HepG2 (cell line): Measurements from ENCODE around the gene RAD18. TPM values are rescaled to one million over a fixed set of nuclear protein-coding genes. Genes with fewer than 3 reads are reported as not detected.

Source experiments
- ATAC-seq: fragments of 200-7000 bp; cut with Tn5 transposase; 3 replicates; pipeline ENCODE4 v1.9.1; 2020; ENCODE audit warnings: mild to moderate bottlenecking, moderate library complexity
- BruUV-seq: library from RNA; stranded (reverse); fragments of 400-500 nt; replicated peaks from 2 replicates; lab custom pipeline; 2021; lab: Mats Ljungman, UMichigan
- CTCF ChIA-PET: fragments of 300-600 bp; formaldehyde crosslinking; extraction: SDS; loops from one replicate; lab custom pipeline; 2021; ENCODE audit warnings: low total read pairs, inconsistent platforms, low intra/inter-chr PET ratio; lab: Yijun Ruan, JAX
- POLR2A ChIA-PET: fragments of 350-600 bp; sonication (Branson Sonifier 250); formaldehyde crosslinking; loops from one replicate; lab custom pipeline; 2020; ENCODE audit warnings: antibody characterized with exemption, inconsistent platforms; lab: Yijun Ruan, JAX
- DNase-seq: peaks from one replicate; pipeline ENCODE4 v3.0.0-alpha.2; 2015; ENCODE audit warnings: low spot score
- FAIRE-seq: peaks from 3 replicates; lab custom pipeline; 2011; peaks lifted over from hg19 to GRCh38; lab: Jason Lieb, UNC
- H2AFZ ChIP-seq: one replicate; pipeline ENCODE4 v1.6.1; 2011; ENCODE audit warnings: low read length, inconsistent platforms
- H3K27ac ChIP-seq: fragments of 300-600 bp; 3 replicates; pipeline ENCODE4 v1.8.0; 2011; ENCODE audit warnings: mixed run types, mild to moderate bottlenecking, mixed read lengths, low read length, inconsistent platforms; ENCODE audit not compliant: insufficient read depth; ENCODE audit errors: extremely low read length
- H3K27me3 ChIP-seq, 2 experiments: fragments of 200-600 bp in 1 of 2; 2 replicates in 1 of 2; 3 replicates in 1 of 2; pipeline versions ENCODE4 v1.6.0 to v1.8.0; 2011; ENCODE audit warnings: low read length in 2 of 2, mild to moderate bottlenecking in 2 of 2, moderate library complexity in 2 of 2, inconsistent platforms in 1 of 2; ENCODE audit not compliant: insufficient read depth in 2 of 2, control insufficient read depth in 1 of 2
- H3K36me3 ChIP-seq, 2 experiments: fragments of 200-600 bp in 1 of 2; replicated peaks in 1 of 2; 2 replicates in 1 of 2; 3 replicates in 1 of 2; pipeline versions ENCODE4 v1.5.1 to v1.8.0; 2011; ENCODE audit warnings: low read length in 2 of 2, inconsistent platforms in 1 of 2; ENCODE audit not compliant: insufficient read depth in 2 of 2, control insufficient read depth in 1 of 2
- H3K4me1 ChIP-seq: 2 replicates; pipeline ENCODE4 v1.5.1; 2012; ENCODE audit warnings: low read length, inconsistent platforms; ENCODE audit not compliant: insufficient read depth
- H3K4me2 ChIP-seq: 2 replicates; pipeline ENCODE4 v1.6.0; 2011; ENCODE audit warnings: low read depth, low read length, inconsistent platforms
- H3K4me3 ChIP-seq, 3 experiments: fragments of 200-600 bp in 1 of 3; sonication (generic), shearing (Covaris generic) in 1 of 3; replicated peaks in 1 of 3; 2 replicates each; pipeline ENCODE4 v1.5.1; 2011 to 2016; ENCODE audit warnings: low read length in 3 of 3, inconsistent platforms in 2 of 3, low read depth in 2 of 3, mild to moderate bottlenecking in 2 of 3, control low read depth in 1 of 3, mixed read lengths in 1 of 3; ENCODE audit not compliant: insufficient read depth in 1 of 3
- H3K79me2 ChIP-seq: one replicate; pipeline ENCODE4 v1.6.1; 2011; ENCODE audit warnings: low read length, inconsistent platforms; ENCODE audit not compliant: insufficient read depth
- H3K9ac ChIP-seq: 2 replicates; pipeline ENCODE4 v1.6.0; 2011; ENCODE audit warnings: mild to moderate bottlenecking, low read depth, low read length, inconsistent platforms; ENCODE audit not compliant: insufficient read depth
- H3K9me3 ChIP-seq: 2 replicates; pipeline ENCODE4 v1.5.1; 2012; ENCODE audit warnings: mild to moderate bottlenecking, low read length
- H4K20me1 ChIP-seq: 2 replicates; pipeline ENCODE4 v1.6.0; 2011; ENCODE audit warnings: inconsistent platforms, mild to moderate bottlenecking, low read length, moderate library complexity; ENCODE audit not compliant: insufficient read depth
- CBX2 ChIP-seq, 2 experiments: fragments of 200-600 bp in 1 of 2; sonication (generic); formaldehyde crosslinking in 1 of 2; IDR thresholded peaks; 2 replicates each; pipeline versions ENCODE4 v1.7.0 to v1.8.1; 2018 to 2022; ENCODE audit warnings: low read depth in 2 of 2, low read length in 1 of 2, mild to moderate bottlenecking in 1 of 2, missing genetic modification reagents in 1 of 2
- HES4 ChIP-seq: sonication (generic); formaldehyde crosslinking; IDR thresholded peaks from 2 replicates; pipeline ENCODE4 v1.9.0; 2021; ENCODE audit warnings: mild to moderate bottlenecking, missing genetic modification reagents, borderline replicate concordance
- MIER3 ChIP-seq: IDR thresholded peaks from 2 replicates; pipeline ENCODE4 v1.6.1; 2016; ENCODE audit warnings: missing compliant biosample characterization, borderline replicate concordance
- RFXANK ChIP-seq: IDR thresholded peaks from 2 replicates; pipeline ENCODE4 v1.6.1; 2016
- RORA ChIP-seq: sonication (generic); formaldehyde crosslinking; IDR thresholded peaks from 2 replicates; pipeline ENCODE4 v1.5.0; 2020; ENCODE audit warnings: mild to moderate bottlenecking, missing genetic modification reagents, moderate library complexity
- SP140L ChIP-seq: sonication (generic); formaldehyde crosslinking; IDR thresholded peaks from 2 replicates; pipeline ENCODE4 v1.4.0; 2020; ENCODE audit warnings: missing genetic modification reagents, borderline replicate concordance
- TGIF2 ChIP-seq: IDR thresholded peaks from 2 replicates; pipeline ENCODE4 v1.6.1; 2016; ENCODE audit warnings: control low read depth, missing compliant biosample characterization
- THYN1 ChIP-seq: sonication (generic); formaldehyde crosslinking; IDR thresholded peaks from 2 replicates; pipeline ENCODE4 v1.8.1; 2023; ENCODE audit warnings: low read depth, mild to moderate bottlenecking, moderate library complexity, missing genetic modification reagents, borderline replicate concordance
- ZBTB8A ChIP-seq: sonication (generic); formaldehyde crosslinking; IDR thresholded peaks from 2 replicates; pipeline ENCODE4 v1.4.0; 2020; ENCODE audit warnings: mild to moderate bottlenecking, low read depth, missing genetic modification reagents, borderline replicate concordance
- ZMYM3 ChIP-seq: sonication (generic); formaldehyde crosslinking; IDR thresholded peaks from 2 replicates; pipeline ENCODE4 v1.5.1; 2020; ENCODE audit warnings: mild to moderate bottlenecking, missing genetic modification reagents
- ZNF329 ChIP-seq: sonication (generic); formaldehyde crosslinking; IDR thresholded peaks from 2 replicates; pipeline ENCODE4 v1.9.0; 2021; ENCODE audit warnings: low read depth, mild to moderate bottlenecking, missing genetic modification reagents
- ZNF333 ChIP-seq: sonication (generic); formaldehyde crosslinking; IDR thresholded peaks from 2 replicates; pipeline ENCODE4 v1.4.0; 2020; ENCODE audit warnings: mild to moderate bottlenecking, missing genetic modification reagents, borderline replicate concordance
- ZNF709 ChIP-seq: sonication (generic); formaldehyde crosslinking; IDR thresholded peaks from 2 replicates; pipeline ENCODE4 v1.5.0; 2020; ENCODE audit warnings: mild to moderate bottlenecking, missing genetic modification reagents
- WGBS: methylation state at CpG from one replicate; pipeline ENCODE4 v1.1.6; 2017; ENCODE audit warnings: low lambda C conversion rate; 5-methylcytosine and 5-hydroxymethylcytosine counted together
- in situ Hi-C: cut with HindIII; loops from 2 replicates; pipeline ENCODE4 v1.10.0; 2017; ENCODE audit warnings: low pct_unique_long_range_greater_than_20kb; ENCODE audit not compliant: extremely low pct_ligation_motif_present
- intact Hi-C: fragments of 100-400 bp; cut with micrococcal nuclease; formaldehyde crosslinking; loops from one replicate; pipeline ENCODE4 v1.10.0; 2022; ENCODE audit not compliant: unreplicated experiment
- polyA plus RNA-seq, 8 experiments: library from polyadenylated mRNA; depleted of rRNA in 3 of 8; stranded (reverse) in 7 of 8; unstranded in 1 of 8; fragments of >200 nt; fragmentation: Illumina TruSeq in 4 of 8; extraction: Trizol in 4 of 8; gene quantifications; 2 replicates each; pipeline versions ENCODE4 v1.2.1 to v1.2.3, GENCODE V29; 2011 to 2016; ENCODE audit warnings: low read depth in 4 of 8, missing spikeins in 1 of 8, mixed read lengths in 1 of 8; ENCODE audit not compliant: insufficient read depth in 1 of 8
- total RNA-seq, 5 experiments: library from RNA; depleted of rRNA; stranded (reverse); fragments of >200 nt; fragmentation: Illumina TruSeq; extraction: Trizol; gene quantifications; 2 replicates each; pipeline ENCODE4 v1.2.3, GENCODE V29; 2016; ENCODE audit warnings: low read depth in 1 of 5

The RAD18 gene
- total and polyA plus RNA-seq, 2 of the 13 experiments (the other 11 are each of a cell fraction or from before 2014, with no cell fraction given): 5.9 to 20.7 TPM

DNA sequence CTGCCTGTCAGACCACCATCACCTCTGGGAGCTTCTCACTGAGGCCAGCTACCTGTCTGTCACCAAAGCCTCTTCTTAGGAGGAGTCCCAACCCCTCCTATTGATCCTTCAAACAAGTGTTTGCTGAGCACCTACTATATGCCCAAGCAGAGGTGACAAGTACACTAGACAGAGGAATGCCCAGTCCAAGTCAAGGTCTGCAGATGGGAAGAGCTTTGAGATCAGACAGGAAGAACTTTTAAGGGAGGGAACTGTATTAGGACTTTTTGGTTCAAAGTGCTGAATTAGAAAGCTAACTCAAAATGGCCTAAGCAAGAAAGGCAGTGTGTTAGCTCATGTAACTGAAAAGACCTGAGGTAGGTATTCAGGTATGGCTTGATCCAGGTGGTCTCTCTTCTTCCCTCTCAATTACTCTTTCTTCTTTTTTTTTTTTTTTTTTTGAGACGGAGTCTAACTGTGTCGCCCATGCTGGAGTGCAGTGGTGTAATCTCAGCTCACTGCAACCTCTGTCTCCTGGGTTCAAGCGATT lies 3.6 kb upstream of the RAD18 start:
- WGBS: 84% methylated on average over 3 of the region's 3 CpGs
- no peaks in the 10 kb centered on the region for H3K36me3 ChIP-seq
- in situ Hi-C loops: no loop called here
- no peaks in the 10 kb centered on the region for H3K9me3 ChIP-seq
- H3K27ac ChIP-seq: peak overlapping the region; percentile 90
- H3K4me3 ChIP-seq: no peak overlapping the region
- H2AFZ ChIP-seq: no peak overlapping the region
- ChIA-PET CTCF (no interaction called here), POLR2A (no interaction called here)
- H3K4me2 ChIP-seq: peak overlapping the region; percentile 89
- intact Hi-C loops: loop anchor here (10.0 kb wide), 1 partner anchor 302 kb away; no protein-coding TSS in a partner anchor
- peaks cover 13% of the 10 kb centered on the region for H3K79me2 ChIP-seq
- DNase-seq (no peak), FAIRE-seq (no peak), ATAC-seq (no peak)
- no peak for TF ChIP-seq SP140L
- no peak for TF ChIP-seq ZNF333
- peak; percentile 56; the same call in 1 of the 2 replicates for TF ChIP-seq ZMYM3 (CRISPR knock-in tag)
- no peak for TF ChIP-seq THYN1 (CRISPR knock-in tag)
- TF ChIP-seq RORA: no peak
- no peak for TF ChIP-seq RFXANK (CRISPR knock-in tag)
- no peak for TF ChIP-seq ZBTB8A (CRISPR knock-in tag)
- 0 out of 2 replicates have a peak, but pooled peaks have one; percentile 14 for TF ChIP-seq ZNF709
- no peak for TF ChIP-seq TGIF2
- TF ChIP-seq HES4: no peak
- peak; percentile 98 for TF ChIP-seq ZNF329 (CRISPR knock-in tag)
- no peak for TF ChIP-seq CBX2 (IDR thresholded peaks at IDR 0.05; ENCODE audit: low read depth, low read length)
- no peak for TF ChIP-seq CBX2 (CRISPR knock-in tag; IDR thresholded peaks at IDR 0.05; ENCODE audit: low read depth)
- TF ChIP-seq MIER3 (CRISPR knock-in tag): no peak
- H3K9ac ChIP-seq: no peak overlapping the region; the same call in 1 of the 2 replicates
- H3K4me1 ChIP-seq: peaks cover 71% of the 10 kb centered on the region
- H4K20me1 ChIP-seq: no peaks in the 10 kb centered on the region
- no TSS peak for BruUV-seq
- H3K27me3 ChIP-seq: no peaks in the 10 kb centered on the region; a peak in 2 of 5 replicates
